HG02588 (cell line): ENCODE measurements around the gene EMX1.

Experiments
- ATAC-seq: cut with Tn5 transposase; IDR thresholded peaks from one replicate; pipeline ENCODE4 v1.9.1; 2021; ENCODE audit warnings: mild to moderate bottlenecking, moderate library complexity; ENCODE audit not compliant: unreplicated experiment

The EMX1 gene

GRCh38 chr2:72956050-72956395 is 38.7 kb downstream of the EMX1 start:
- no peak for ATAC-seq

- ATAC-seq: no peak
Observed at GRCh38 chr2:72956936-72957335, 39.6 kb downstream of the EMX1 start.

- no peak for ATAC-seq
Observed at GRCh38 chr2:72958542-72959385, 41.4 kb downstream of the EMX1 start.

- ATAC-seq: no peak
Observed at GRCh38 chr2:72959554-72959953, 42.2 kb downstream of the EMX1 start.

- no peak for ATAC-seq
Observed at GRCh38 chr2:72959995-72960981, 43.0 kb downstream of the EMX1 start.

GRCh38 chr2:72961036-72961720 is 43.9 kb downstream of the EMX1 start:
- no peak for ATAC-seq

- ATAC-seq: no peak
Observed at GRCh38 chr2:72961853-72962468, 44.6 kb downstream of the EMX1 start.

GRCh38 chr2:72962911-72963310 is 45.6 kb downstream of the EMX1 start:
- ATAC-seq: no peak

GRCh38 chr2:72963423-72964145 is 46.3 kb downstream of the EMX1 start:
- no peak for ATAC-seq

GRCh38 chr2:72964146-72964525 is 46.8 kb downstream of the EMX1 start:
- no peak for ATAC-seq

- ATAC-seq: no peak
Observed at GRCh38 chr2:72965016-72965415, 47.7 kb downstream of the EMX1 start.

GRCh38 chr2:72965770-72966450 is 48.6 kb downstream of the EMX1 start:
- ATAC-seq: no peak

- no peak for ATAC-seq
Observed at GRCh38 chr2:72968286-72968685, 51.0 kb downstream of the EMX1 start.

- no peak for ATAC-seq
Observed at GRCh38 chr2:72969706-72970105, 52.4 kb downstream of the EMX1 start.

- ATAC-seq: no peak
Observed at GRCh38 chr2:72971036-72971435, 53.7 kb downstream of the EMX1 start.

GRCh38 chr2:72972352-72973136 is 55.2 kb downstream of the EMX1 start:
- no peak for ATAC-seq

GRCh38 chr2:72973137-72973535 is 55.8 kb downstream of the EMX1 start:
- ATAC-seq: no peak

- peak; percentile 88 for ATAC-seq
Observed at GRCh38 chr2:72973566-72974435, 56.5 kb downstream of the EMX1 start.
